ENCODE measurements around the gene BICD2. TPM values are rescaled to one million over a fixed set of nuclear protein-coding genes. Genes with fewer than 3 reads are reported as not detected.

Gene BICD2
- total RNA-seq, 1 donor from 2014 or later, result 35.4 TPM

DNA sequence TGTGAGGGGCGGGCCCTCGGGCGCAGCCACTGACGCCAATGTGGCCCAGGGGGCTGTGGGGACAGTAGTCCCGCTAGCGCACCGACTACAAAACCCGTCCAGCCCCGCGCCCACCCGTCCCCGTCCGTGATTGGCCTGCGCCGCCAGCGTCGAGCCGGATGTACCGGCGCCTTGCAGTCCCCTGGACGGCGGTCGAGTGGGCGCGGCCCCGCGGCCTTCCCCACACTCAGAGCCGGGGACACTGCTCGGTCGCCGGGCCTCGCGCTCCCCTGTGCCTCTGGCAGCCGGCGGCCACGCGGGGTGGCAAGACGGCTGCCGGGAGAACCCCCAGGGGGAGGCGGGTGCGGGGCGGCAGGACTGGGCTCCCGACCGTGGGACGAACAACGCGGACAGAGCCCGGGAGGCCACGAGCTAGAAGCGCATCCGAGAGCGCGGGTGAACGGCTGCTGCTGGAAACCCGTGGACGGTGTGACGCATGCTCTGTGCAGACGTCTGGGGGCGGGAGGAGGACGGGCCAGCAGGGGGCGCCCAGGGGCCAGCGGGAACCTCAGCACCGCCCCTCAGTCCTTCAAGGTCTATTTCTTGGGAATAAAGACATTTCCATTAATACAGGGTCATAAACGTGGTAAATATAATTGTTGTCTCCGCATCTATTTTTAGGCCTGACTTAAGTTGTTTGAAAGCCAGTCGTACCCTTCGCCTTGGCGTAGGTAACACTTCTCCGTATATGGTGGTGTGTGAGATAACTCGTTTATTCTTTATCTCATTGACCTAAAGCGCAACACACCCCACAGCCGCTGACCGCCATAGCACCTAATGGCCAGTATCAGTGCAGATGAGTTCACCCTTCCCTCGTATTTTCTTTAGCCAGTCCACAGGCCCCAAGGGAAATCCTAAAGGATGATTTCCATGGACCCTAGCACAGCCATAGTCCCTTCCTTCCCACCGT lies 629 bp upstream of the BICD2 start:
- Mint-ChIP-seq H3K27me3 (ENCODE audit: unreplicated experiment) (peaks cover 6% of the 10 kb centered on the region), H3K4me3 (ENCODE audit: unreplicated experiment) (peak overlapping the region; percentile 82), H3K36me3 (ENCODE audit: unreplicated experiment) (no peaks in the 10 kb centered on the region), H3K4me1 (ENCODE audit: unreplicated experiment) (peaks cover 33% of the 10 kb centered on the region), H3K9me3 (ENCODE audit: unreplicated experiment) (no peaks in the 10 kb centered on the region), H3K27ac (ENCODE audit: unreplicated experiment) (peak overlapping the region; percentile 93)
- peak; percentile 100 for DNase-seq (ENCODE audit: extremely low spot score, unreplicated experiment)
- TF ChIP-seq, protein P1, sequence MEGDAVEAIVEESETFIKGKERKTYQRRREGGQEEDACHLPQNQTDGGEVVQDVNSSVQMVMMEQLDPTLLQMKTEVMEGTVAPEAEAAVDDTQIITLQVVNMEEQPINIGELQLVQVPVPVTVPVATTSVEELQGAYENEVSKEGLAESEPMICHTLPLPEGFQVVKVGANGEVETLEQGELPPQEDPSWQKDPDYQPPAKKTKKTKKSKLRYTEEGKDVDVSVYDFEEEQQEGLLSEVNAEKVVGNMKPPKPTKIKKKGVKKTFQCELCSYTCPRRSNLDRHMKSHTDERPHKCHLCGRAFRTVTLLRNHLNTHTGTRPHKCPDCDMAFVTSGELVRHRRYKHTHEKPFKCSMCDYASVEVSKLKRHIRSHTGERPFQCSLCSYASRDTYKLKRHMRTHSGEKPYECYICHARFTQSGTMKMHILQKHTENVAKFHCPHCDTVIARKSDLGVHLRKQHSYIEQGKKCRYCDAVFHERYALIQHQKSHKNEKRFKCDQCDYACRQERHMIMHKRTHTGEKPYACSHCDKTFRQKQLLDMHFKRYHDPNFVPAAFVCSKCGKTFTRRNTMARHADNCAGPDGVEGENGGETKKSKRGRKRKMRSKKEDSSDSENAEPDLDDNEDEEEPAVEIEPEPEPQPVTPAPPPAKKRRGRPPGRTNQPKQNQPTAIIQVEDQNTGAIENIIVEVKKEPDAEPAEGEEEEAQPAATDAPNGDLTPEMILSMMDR (IDR thresholded peaks at IDR 0.05), result peak; percentile 99

DNA sequence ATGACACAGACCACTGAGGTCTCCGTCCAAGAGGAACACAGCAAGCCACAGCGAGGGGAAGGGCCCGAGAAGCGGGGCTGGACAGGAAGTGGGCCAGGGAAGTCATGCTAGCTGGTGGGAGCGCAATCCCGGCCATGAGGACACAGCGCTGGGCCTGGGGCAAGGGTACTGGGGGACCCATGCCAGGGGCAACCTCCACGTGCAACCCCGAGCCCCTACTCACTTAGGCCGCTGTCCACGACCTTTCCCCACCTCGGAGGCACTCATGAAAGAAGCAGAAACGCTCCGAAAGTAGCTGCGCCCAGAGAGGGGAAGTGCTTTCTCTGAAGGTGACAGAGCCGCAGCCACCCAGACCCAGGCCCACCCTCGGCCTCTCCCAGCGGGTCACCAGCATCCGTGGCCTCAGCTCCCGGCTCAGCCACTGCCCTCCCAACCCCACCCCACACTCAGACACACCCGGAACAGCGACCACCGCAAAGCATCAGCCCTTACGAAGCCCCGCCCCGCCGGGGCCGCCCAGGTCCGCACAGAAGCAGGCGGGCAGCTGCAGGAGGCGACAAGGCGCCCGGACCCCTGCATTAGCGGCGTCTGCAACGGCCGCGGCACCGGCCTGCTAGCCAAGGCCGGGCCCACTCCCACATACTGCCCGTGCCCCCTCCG lies 782 bp downstream of the BICD2 start:
- Mint-ChIP-seq H3K27me3 (ENCODE audit: unreplicated experiment) (peaks cover 6% of the 10 kb centered on the region), H3K4me3 (ENCODE audit: unreplicated experiment) (peak overlapping the region; percentile 93), H3K4me1 (ENCODE audit: unreplicated experiment) (peaks cover 34% of the 10 kb centered on the region), H3K9me3 (ENCODE audit: unreplicated experiment) (no peaks in the 10 kb centered on the region), H3K36me3 (ENCODE audit: unreplicated experiment) (no peaks in the 10 kb centered on the region), H3K27ac (ENCODE audit: unreplicated experiment) (peak overlapping the region; percentile 75)
- TF ChIP-seq, protein P1 (IDR thresholded peaks at IDR 0.05), result no peak
- no peak for DNase-seq (ENCODE audit: extremely low spot score, unreplicated experiment)

DNA sequence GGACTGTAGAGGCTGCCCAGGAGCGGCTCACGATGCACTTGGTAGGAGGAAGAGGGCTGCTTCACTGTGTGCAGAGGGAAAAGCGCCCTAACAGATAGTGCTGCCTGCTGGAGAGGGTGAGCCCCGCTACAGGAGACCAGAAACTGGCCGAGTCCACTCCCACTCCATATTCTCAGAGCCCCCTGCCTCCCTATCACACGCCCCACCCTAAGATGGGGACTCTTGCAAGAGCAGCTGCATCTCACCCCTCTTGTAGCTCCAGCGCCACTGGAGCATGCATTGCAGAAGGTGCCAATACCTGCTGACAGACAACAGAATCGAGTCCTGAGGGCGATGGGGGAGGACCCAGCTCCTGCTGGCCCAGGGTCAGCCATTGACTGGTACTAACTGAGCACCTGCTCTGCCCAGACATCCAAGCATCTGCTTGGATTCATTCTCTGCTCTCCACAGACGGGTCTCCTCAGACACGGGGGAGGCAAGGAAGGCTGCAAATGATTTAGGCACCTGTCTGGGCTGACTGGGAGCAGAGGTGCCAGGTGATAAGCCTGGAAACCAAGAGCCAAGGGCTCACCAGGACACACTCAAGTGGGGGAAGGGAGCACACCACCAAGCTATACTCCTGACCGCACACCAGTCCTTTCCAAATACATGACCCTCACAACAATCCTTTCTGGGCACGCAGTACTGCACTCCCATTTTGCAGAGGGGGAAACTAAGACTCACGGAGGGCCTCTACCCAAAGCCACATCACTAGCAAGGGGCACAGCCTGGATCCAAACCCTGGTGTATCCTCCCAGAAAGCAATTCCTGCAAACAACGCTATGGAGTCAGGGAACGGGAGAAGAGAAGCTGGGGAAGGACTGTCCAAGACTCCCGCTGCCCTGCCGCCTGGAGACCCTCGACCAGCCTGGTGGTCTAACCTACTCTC lies 1.6 kb downstream of the BICD2 start:
- peak overlapping the region; percentile 93 for H3K4me3 Mint-ChIP-seq (ENCODE audit: unreplicated experiment)
- H3K27me3 Mint-ChIP-seq (ENCODE audit: unreplicated experiment), result no peaks in the 10 kb centered on the region
- H3K9me3 Mint-ChIP-seq (ENCODE audit: unreplicated experiment), result no peaks in the 10 kb centered on the region
- TF ChIP-seq, protein P1 (IDR thresholded peaks at IDR 0.05), result no peak
- no peaks in the 10 kb centered on the region for H3K36me3 Mint-ChIP-seq (ENCODE audit: unreplicated experiment)
- DNase-seq (ENCODE audit: extremely low spot score, unreplicated experiment), result no peak
- H3K27ac Mint-ChIP-seq (ENCODE audit: unreplicated experiment), result peak overlapping the region; percentile 75
- peaks cover 34% of the 10 kb centered on the region for H3K4me1 Mint-ChIP-seq (ENCODE audit: unreplicated experiment)

DNA sequence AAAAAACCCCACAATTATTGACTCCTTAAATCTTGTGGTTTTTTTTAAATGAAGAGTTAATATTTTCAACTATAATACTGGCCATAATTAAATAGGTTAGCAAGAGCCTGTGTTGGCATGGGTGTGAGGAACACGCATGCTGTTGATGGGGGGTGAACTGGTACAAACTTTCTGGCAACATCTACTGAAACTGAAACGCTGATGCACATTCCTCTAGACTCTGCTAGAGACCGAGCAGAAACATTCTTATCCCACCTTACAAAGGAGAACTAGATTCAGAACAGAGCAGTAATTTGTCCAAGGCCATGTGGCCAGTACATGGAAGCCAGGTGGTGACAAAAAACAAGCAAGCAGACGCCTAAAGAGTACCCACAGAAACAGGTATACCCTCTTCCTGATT lies 2.4 kb downstream of the BICD2 start:
- Mint-ChIP-seq H3K36me3 (ENCODE audit: unreplicated experiment) (no peaks in the 10 kb centered on the region), H3K27me3 (ENCODE audit: unreplicated experiment) (no peaks in the 10 kb centered on the region), H3K9me3 (ENCODE audit: unreplicated experiment) (no peaks in the 10 kb centered on the region), H3K4me3 (ENCODE audit: unreplicated experiment) (peak overlapping the region; percentile 93), H3K4me1 (ENCODE audit: unreplicated experiment) (peaks cover 34% of the 10 kb centered on the region), H3K27ac (ENCODE audit: unreplicated experiment) (peak overlapping the region; percentile 13)
- TF ChIP-seq, protein P1 (IDR thresholded peaks at IDR 0.05), result no peak
- no peak for DNase-seq (ENCODE audit: extremely low spot score, unreplicated experiment)
